HFFc6 (cell line): ENCODE measurements around the gene SAMD14. TPM values are rescaled to one million over a fixed set of nuclear protein-coding genes. Genes with fewer than 3 reads are reported as not detected.

Experiments
- DNase-seq: peaks from one replicate; pipeline ENCODE4 v3.0.0-alpha.2; 2018
- H3K27ac Mint-ChIP-seq: 2 replicates; pipeline ENCODE4 v1.8.0; 2020; ENCODE audit warnings: mild to moderate bottlenecking, mixed read lengths
- H3K27me3 Mint-ChIP-seq: 2 replicates; pipeline ENCODE4 v1.8.0; 2021; ENCODE audit warnings: mild to moderate bottlenecking, moderate library complexity, mixed read lengths; ENCODE audit not compliant: insufficient read depth
- H3K36me3 Mint-ChIP-seq: 2 replicates; pipeline ENCODE4 v1.8.0; 2021; ENCODE audit warnings: low read depth, mixed read lengths
- H3K4me1 Mint-ChIP-seq: 2 replicates; pipeline ENCODE4 v1.8.0; 2020; ENCODE audit warnings: low read depth, mixed read lengths
- H3K4me3 Mint-ChIP-seq: 2 replicates; pipeline ENCODE4 v1.8.0; 2020; ENCODE audit warnings: mild to moderate bottlenecking, moderate library complexity, mixed read lengths
- H3K9me3 Mint-ChIP-seq: 2 replicates; pipeline ENCODE4 v1.8.0; 2020; ENCODE audit warnings: mild to moderate bottlenecking, mixed read lengths
- long read RNA-seq: library from polyadenylated mRNA; unstranded; transcript quantifications from one replicate; pipeline ENCODE4 v2.0.0, GENCODE V29; 2019
- total RNA-seq, 6 experiments: library from RNA; stranded (reverse); fragmentation: NEBNext Ultra II Directional; extraction: Animal tissue kit (Norgen Biotek cat#: 25700); gene quantifications; 2 replicates in 1 of 6; 3 replicates in 5 of 6; pipeline ENCODE4 v1.2.3, GENCODE V29; 2021
- TF ChIP-seq, protein P1 (sequence below): fragments of 200-600 bp; sonication (generic); IDR thresholded peaks from 2 replicates; pipeline ENCODE4 v1.5.0; 2021; ENCODE audit warnings: antibody characterized with exemption, mild to moderate bottlenecking

SAMD14 gene
- total RNA-seq = 10 to 100 TPM in 4 of 6 experiments, 1 to 10 TPM in 2; 4.3 to 14.1 (median 11.4) TPM
- long read RNA-seq = 0 reads

DNA sequence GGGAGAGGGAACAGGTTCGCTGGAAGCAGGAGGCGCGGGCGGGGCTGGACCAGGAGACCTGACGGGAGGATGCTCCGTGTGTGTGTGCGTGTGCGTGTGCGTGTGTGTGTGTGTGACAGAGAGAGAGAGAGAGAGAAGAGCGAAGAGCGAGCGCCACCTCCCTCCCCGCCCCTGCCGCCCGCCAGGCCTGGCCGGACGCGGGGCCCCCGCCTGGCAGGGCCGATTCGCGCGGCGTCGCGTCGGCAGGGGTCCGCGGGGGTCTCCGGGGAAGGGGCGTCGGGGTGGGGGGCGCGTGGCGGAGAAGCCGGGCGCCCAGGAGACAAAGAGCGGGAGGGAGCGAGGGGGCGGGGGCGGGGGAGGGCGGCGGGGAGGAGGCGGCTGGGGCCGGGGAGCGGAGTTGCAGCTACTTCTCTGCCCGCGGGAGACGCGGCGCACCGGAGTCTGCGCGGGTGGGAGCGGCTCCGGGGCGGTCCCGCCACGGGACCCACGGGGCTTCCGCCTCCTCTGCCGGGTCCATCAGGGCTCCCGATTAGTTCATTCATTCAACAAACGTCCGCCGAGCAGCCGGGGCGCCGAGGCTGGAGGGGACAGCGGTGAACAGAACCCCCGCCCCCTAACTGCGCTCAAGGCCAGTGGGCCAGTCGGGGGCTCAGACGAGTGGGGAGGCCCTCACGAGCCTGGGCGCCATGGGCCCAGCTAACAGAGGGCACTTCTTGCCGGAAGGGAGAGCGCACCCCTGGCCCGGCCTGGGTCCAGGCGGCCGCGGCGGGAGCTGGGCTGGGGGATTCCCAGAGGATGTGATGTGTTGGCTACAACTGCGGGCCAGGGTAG is at the start of gene SAMD14:
Gene SAMD14, minus strand, starts transcription at position 433 of the 831 bp plus-strand sequence. CDS start 5,201 bp downstream, outside the sequence.
- peak; percentile 50 for DNase-seq
- Mint-ChIP-seq H3K27ac (peak within 1 kb of the TSS; percentile 64), H3K9me3 (no peaks in the 10 kb centered on the region)

DNA sequence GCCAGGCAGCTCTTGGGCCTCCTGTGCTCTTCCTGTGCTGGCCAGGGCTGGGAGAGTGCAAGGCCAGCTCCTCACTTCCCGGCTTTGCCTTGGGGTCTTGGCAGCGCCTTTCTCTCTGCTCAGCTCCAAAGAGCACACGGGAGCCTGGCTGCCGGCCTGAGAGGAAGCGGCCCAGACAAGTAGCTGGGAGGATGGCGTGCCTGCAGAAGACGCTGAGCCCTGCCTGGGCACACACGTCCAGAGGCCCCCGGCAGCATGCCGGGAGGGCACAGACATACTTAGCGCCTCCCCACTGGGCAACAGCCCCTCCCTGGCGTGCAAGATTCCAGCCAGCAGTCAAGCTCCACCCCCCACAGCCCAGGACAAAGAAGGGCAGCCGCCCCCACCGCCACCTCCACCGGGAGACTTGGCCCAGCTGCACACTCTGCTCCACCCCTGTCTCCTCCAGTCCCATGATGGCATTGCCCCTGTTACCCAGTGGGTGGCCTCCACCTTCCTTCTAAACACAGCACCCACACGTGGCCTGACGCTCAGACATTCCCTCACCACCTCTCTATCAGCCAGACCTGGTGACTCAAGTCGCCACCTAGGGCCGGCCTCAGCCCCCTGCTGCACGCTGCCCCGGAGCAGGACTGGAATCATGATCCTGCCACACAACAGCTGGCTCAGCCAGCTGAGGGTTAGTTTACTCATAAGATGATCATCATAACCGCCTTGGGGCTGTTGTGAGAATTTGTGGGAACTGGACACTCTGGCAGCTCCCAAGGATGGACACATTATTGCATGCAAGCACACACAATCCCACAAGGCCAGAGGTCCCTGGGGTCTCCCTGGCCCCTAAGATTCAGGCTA is 48.2 kb upstream of the SAMD14 start:
- Mint-ChIP-seq H3K4me3 (peak overlapping the region; percentile 73), H3K9me3 (peaks cover 18% of the 10 kb centered on the region), H3K27me3 (peaks cover 73% of the 10 kb centered on the region), H3K4me1 (peaks cover 90% of the 10 kb centered on the region), H3K36me3 (peaks cover 45% of the 10 kb centered on the region), H3K27ac (peak overlapping the region; percentile 100)
- DNase-seq = peak; percentile 97
- TF ChIP-seq, protein P1, sequence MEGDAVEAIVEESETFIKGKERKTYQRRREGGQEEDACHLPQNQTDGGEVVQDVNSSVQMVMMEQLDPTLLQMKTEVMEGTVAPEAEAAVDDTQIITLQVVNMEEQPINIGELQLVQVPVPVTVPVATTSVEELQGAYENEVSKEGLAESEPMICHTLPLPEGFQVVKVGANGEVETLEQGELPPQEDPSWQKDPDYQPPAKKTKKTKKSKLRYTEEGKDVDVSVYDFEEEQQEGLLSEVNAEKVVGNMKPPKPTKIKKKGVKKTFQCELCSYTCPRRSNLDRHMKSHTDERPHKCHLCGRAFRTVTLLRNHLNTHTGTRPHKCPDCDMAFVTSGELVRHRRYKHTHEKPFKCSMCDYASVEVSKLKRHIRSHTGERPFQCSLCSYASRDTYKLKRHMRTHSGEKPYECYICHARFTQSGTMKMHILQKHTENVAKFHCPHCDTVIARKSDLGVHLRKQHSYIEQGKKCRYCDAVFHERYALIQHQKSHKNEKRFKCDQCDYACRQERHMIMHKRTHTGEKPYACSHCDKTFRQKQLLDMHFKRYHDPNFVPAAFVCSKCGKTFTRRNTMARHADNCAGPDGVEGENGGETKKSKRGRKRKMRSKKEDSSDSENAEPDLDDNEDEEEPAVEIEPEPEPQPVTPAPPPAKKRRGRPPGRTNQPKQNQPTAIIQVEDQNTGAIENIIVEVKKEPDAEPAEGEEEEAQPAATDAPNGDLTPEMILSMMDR = peak; percentile 82

More for the DNA sequence above, at the start of gene SAMD14:
- Mint-ChIP-seq H3K36me3 (no peaks in the 10 kb centered on the region), H3K4me1 (peaks cover 52% of the 10 kb centered on the region), H3K4me3 (peak within 1 kb of the TSS; percentile 90), H3K27me3 (peaks cover 11% of the 10 kb centered on the region)
- TF ChIP-seq, protein P1 = no peak

DNA sequence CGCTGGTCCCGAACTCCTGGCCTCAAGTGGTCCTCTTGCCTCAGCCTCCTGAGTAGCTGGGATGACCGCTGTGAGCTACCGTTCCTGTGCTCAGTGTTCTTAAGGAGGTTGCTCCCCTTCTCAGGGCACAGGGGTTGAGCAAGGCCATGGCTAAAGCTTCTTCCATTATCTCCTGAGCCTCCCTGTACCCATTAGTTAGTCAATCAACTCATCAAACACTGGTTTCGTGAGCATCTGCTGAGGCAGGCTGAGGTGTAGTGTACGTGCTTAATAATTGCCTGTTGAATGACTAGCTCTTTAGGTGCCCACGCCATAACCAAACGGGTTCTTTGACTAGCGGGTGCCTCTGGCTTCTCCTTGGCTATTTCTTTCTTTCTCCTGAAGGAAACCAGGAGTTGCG is 47.5 kb upstream of the SAMD14 start:
- peaks cover 73% of the 10 kb centered on the region for H3K27me3 Mint-ChIP-seq
- peaks cover 42% of the 10 kb centered on the region for H3K36me3 Mint-ChIP-seq
- peak overlapping the region; percentile 100 for H3K27ac Mint-ChIP-seq
- TF ChIP-seq, protein P1 = no peak
- peak overlapping the region; percentile 73 for H3K4me3 Mint-ChIP-seq
- H3K4me1 Mint-ChIP-seq = peaks cover 90% of the 10 kb centered on the region
- peak; percentile 33 for DNase-seq
- peaks cover 22% of the 10 kb centered on the region for H3K9me3 Mint-ChIP-seq

DNA sequence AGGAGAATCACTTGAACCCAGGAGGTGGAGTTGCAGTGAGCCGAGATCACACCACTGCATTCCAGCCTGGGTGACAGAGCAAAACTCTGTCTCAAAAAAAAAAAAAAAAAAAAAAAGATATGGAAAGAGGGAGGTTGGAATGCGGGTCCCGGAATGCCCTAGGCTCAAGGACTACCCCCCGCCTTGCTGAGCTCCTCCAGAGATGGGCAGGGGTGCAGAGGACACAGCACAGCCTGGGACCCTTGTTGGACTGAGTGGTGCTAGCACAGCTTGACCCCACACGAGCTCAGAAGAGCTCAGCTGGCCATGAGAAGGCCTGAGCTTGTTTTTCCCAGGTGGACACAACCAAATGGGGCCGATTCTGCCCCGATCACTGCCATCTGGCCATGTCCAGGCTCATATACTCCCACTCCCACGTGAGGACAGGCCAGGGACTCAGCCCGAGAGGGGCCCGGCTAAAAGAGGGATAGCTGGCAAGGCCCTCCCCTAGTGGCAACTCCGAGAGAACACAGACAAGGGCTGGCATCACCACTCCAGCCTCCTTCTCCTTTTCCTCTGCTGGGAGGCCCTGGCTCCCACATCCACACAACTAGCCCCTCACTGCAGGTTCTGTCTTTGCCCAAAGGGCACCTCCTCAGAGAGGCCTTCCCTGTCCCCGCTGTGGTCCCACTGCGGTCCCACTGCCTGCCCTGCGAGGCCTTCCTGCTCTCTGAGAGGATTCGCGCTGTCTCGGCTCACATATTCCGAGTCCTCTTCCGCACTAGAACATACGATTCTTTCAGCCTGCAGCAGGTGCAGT is 46.8 kb upstream of the SAMD14 start:
- peaks cover 22% of the 10 kb centered on the region for H3K9me3 Mint-ChIP-seq
- TF ChIP-seq, protein P1 = peak; percentile 46
- peak overlapping the region; percentile 73 for H3K4me3 Mint-ChIP-seq
- H3K4me1 Mint-ChIP-seq = peaks cover 84% of the 10 kb centered on the region
- peak; percentile 26 for DNase-seq
- H3K27me3 Mint-ChIP-seq = peaks cover 73% of the 10 kb centered on the region
- peak overlapping the region; percentile 100 for H3K27ac Mint-ChIP-seq
- H3K36me3 Mint-ChIP-seq = peaks cover 38% of the 10 kb centered on the region
